ENCODE data around the gene ELOVL7. TPM values are rescaled to one million over a fixed set of nuclear protein-coding genes. Genes with fewer than 3 reads are reported as not detected.

The ELOVL7 gene
- total and polyA plus RNA-seq, 10 of the 15 experiments (the other 5 are each of a cell fraction or from before 2014, with no cell fraction given), result 0.26 to 1.2 (median 0.92) TPM

DNA sequence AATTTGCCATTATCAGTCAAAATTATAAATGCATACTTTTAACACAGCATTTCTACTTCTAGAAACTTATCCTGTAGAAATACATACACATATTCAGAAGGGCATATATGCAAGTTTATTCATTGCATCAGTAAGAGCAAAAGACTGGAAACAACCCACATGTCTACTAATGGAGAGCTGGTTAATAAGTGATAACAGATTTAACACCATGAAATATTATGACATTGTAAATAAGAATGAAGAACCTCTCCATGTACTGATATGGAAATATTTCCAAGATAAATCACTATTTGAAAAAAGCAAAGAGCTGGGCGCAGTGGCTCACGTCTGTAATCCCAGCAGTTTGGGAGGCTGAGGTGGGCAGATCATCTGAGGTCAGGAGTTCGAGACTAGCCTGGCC lies 54.5 kb downstream of the ELOVL7 start:
- no peak for FAIRE-seq
- Histone ChIP-seq H3K4me3 (no peak overlapping the region), H3K79me2 (ENCODE audit: control insufficient read depth, insufficient read depth, low read length) (no peaks in the 10 kb centered on the region), H3K36me3 (ENCODE audit: control insufficient read depth in 2 of 2, insufficient read depth in 2 of 2, low read length in 1 of 2) (no peaks in the 10 kb centered on the region), H3K9me3 (replicated peaks; ENCODE audit: control insufficient read depth, insufficient read depth, low read length) (no peaks in the 10 kb centered on the region), H2AFZ (ENCODE audit: control insufficient read depth, low read depth, low read length) (no peak overlapping the region), H3K9ac (ENCODE audit: control insufficient read depth, insufficient read depth, low read length) (no peak overlapping the region), H4K20me1 (ENCODE audit: control insufficient read depth, insufficient read depth) (no peaks in the 10 kb centered on the region), H3K27ac (ENCODE audit: control insufficient read depth, insufficient read depth) (no peak overlapping the region), H3K4me2 (ENCODE audit: control insufficient read depth, insufficient read depth) (no peak overlapping the region), H3K4me1 (ENCODE audit: control insufficient read depth, insufficient read depth, low read length) (no peaks in the 10 kb centered on the region), H3K27me3 (replicated peaks in 1 of 2; ENCODE audit: control insufficient read depth in 2 of 2, insufficient read depth in 2 of 2, low read length in 1 of 2) (no peaks in the 10 kb centered on the region)
- WGBS (ENCODE audit: insufficient coverage, insufficient replicate concordance, low lambda C conversion rate, missing lambda C conversion rate), result 40% methylated on average over 3 of the region's 3 CpGs
- no peak for DNase-seq (ENCODE audit: low read depth, low spot score)
- SMC1A ChIA-PET (ENCODE audit: uncharacterized antibody, unreplicated experiment), result no interaction called here
- BruUV-seq (replicated peaks), result no TSS peak
- intact Hi-C loops (cut with micrococcal nuclease; ENCODE audit: unreplicated experiment), result no loop called here
- in situ Hi-C loops (cut with MboI), result no loop called here
- no peak for ATAC-seq
- CTCF ChIA-PET, result no interaction called here
- TF ChIP-seq EZH2 (IDR thresholded peaks at IDR 0.05; ENCODE audit: borderline replicate concordance, control insufficient read depth, low read depth, low read length), result no peak
- TF ChIP-seq RFX5 (IDR thresholded peaks at IDR 0.05; ENCODE audit: low read depth, low read length), result no peak
- TF ChIP-seq SMARCA5 (IDR thresholded peaks at IDR 0.05), result no peak
- TF ChIP-seq TCF3 (IDR thresholded peaks at IDR 0.05; ENCODE audit: borderline replicate concordance, insufficient read depth, low read depth, low read length), result no peak
- TF ChIP-seq STAT1 (conservative IDR thresholded peaks at IDR 0.05), result no peak
- TF ChIP-seq ZNF622 (IDR thresholded peaks at IDR 0.05), result no peak
- TF ChIP-seq, protein P1, sequence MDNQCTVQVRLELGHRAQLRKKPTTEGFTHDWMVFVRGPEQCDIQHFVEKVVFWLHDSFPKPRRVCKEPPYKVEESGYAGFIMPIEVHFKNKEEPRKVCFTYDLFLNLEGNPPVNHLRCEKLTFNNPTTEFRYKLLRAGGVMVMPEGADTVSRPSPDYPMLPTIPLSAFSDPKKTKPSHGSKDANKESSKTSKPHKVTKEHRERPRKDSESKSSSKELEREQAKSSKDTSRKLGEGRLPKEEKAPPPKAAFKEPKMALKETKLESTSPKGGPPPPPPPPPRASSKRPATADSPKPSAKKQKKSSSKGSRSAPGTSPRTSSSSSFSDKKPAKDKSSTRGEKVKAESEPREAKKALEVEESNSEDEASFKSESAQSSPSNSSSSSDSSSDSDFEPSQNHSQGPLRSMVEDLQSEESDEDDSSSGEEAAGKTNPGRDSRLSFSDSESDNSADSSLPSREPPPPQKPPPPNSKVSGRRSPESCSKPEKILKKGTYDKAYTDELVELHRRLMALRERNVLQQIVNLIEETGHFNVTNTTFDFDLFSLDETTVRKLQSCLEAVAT (IDR thresholded peaks at IDR 0.05), result no peak
- no peak for TF ChIP-seq RCOR1 (conservative IDR thresholded peaks at IDR 0.05; ENCODE audit: low read depth, low read length)
- TF ChIP-seq, protein P2, sequence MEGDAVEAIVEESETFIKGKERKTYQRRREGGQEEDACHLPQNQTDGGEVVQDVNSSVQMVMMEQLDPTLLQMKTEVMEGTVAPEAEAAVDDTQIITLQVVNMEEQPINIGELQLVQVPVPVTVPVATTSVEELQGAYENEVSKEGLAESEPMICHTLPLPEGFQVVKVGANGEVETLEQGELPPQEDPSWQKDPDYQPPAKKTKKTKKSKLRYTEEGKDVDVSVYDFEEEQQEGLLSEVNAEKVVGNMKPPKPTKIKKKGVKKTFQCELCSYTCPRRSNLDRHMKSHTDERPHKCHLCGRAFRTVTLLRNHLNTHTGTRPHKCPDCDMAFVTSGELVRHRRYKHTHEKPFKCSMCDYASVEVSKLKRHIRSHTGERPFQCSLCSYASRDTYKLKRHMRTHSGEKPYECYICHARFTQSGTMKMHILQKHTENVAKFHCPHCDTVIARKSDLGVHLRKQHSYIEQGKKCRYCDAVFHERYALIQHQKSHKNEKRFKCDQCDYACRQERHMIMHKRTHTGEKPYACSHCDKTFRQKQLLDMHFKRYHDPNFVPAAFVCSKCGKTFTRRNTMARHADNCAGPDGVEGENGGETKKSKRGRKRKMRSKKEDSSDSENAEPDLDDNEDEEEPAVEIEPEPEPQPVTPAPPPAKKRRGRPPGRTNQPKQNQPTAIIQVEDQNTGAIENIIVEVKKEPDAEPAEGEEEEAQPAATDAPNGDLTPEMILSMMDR (IDR thresholded peaks at IDR 0.05 in 2 of 3, conservative IDR thresholded peaks at IDR 0.05 in 1 of 3; ENCODE audit: control insufficient read depth in 2 of 3, extremely low read depth in 1 of 3, insufficient read depth in 1 of 3, low read depth in 3 of 3, low read length in 3 of 3), result no peak
- no peak for TF ChIP-seq MTA2 (IDR thresholded peaks at IDR 0.05; ENCODE audit: low read depth)
- no peak for TF ChIP-seq SP1 (IDR thresholded peaks at IDR 0.05; ENCODE audit: low read depth, low read length)
- no peak for TF ChIP-seq NFYB (IDR thresholded peaks at IDR 0.05; ENCODE audit: insufficient read depth, low read depth, low read length)
- TF ChIP-seq CREB1 (IDR thresholded peaks at IDR 0.05; ENCODE audit: low read depth), result no peak
- TF ChIP-seq, protein P3, sequence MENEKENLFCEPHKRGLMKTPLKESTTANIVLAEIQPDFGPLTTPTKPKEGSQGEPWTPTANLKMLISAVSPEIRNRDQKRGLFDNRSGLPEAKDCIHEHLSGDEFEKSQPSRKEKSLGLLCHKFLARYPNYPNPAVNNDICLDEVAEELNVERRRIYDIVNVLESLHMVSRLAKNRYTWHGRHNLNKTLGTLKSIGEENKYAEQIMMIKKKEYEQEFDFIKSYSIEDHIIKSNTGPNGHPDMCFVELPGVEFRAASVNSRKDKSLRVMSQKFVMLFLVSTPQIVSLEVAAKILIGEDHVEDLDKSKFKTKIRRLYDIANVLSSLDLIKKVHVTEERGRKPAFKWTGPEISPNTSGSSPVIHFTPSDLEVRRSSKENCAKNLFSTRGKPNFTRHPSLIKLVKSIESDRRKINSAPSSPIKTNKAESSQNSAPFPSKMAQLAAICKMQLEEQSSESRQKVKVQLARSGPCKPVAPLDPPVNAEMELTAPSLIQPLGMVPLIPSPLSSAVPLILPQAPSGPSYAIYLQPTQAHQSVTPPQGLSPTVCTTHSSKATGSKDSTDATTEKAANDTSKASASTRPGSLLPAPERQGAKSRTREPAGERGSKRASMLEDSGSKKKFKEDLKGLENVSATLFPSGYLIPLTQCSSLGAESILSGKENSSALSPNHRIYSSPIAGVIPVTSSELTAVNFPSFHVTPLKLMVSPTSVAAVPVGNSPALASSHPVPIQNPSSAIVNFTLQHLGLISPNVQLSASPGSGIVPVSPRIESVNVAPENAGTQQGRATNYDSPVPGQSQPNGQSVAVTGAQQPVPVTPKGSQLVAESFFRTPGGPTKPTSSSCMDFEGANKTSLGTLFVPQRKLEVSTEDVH (IDR thresholded peaks at IDR 0.05; ENCODE audit: low read depth, partially characterized antibody), result no peak
- TF ChIP-seq WRNIP1 (IDR thresholded peaks at IDR 0.05; ENCODE audit: borderline replicate concordance, low read depth, low read length), result no peak
- TF ChIP-seq TAF1 (IDR thresholded peaks at IDR 0.05; ENCODE audit: borderline replicate concordance, low read depth, low read length), result no peak
- TF ChIP-seq POU2F2 (IDR thresholded peaks at IDR 0.05; ENCODE audit: borderline replicate concordance, low read depth, low read length), result no peak
- TF ChIP-seq RAD21 (IDR thresholded peaks at IDR 0.05; ENCODE audit: insufficient read depth, low read depth, low read length), result no peak
- no peak for TF ChIP-seq CHD4 (IDR thresholded peaks at IDR 0.05)
- TF ChIP-seq IRF4 (IDR thresholded peaks at IDR 0.05; ENCODE audit: low read depth, low read length), result no peak
- RAD21 ChIA-PET (ENCODE audit: unreplicated experiment), result no interaction called here
- POLR2A ChIA-PET, result no interaction called here
